ENCODE data around the gene APBB2. TPM values are rescaled to one million over a fixed set of nuclear protein-coding genes. Genes with fewer than 3 reads are reported as not detected.

Gene APBB2
- total RNA-seq, 1 experiment from 2014 or later: 17.7 TPM

- Mint-ChIP-seq H3K27me3 (ENCODE audit: unreplicated experiment) (no peaks in the 10 kb centered on the region), H3K36me3 (ENCODE audit: insufficient read depth, unreplicated experiment) (no peaks in the 10 kb centered on the region), H3K4me3 (ENCODE audit: low read depth, unreplicated experiment) (no peak overlapping the region), H3K27ac (ENCODE audit: unreplicated experiment) (no peak overlapping the region), H3K4me1 (ENCODE audit: low read depth, unreplicated experiment) (no peaks in the 10 kb centered on the region), H3K9me3 (ENCODE audit: low read depth, unreplicated experiment) (no peaks in the 10 kb centered on the region)
- CTCF ChIA-PET: interaction anchor here (0.6 kb wide), 1 partner anchor 329 kb away, joined by 8 read pairs; no protein-coding TSS in a partner anchor
- DNase-seq: no peak
- no peak for TF ChIP-seq CTCF (IDR thresholded peaks at IDR 0.05; ENCODE audit: unreplicated experiment)
- intact Hi-C loops (cut with micrococcal nuclease; ENCODE audit: unreplicated experiment): no loop called here
- BruUV-seq (replicated peaks): no TSS peak
These were observed 326.6 kb downstream of the APBB2 start for GRCh38 chr4:40887764-40888131.

- intact Hi-C loops (cut with micrococcal nuclease; ENCODE audit: unreplicated experiment): no loop called here
- BruUV-seq (replicated peaks): no TSS peak
- DNase-seq: no peak
- no peaks in the 10 kb centered on the region for H3K27me3 Mint-ChIP-seq (ENCODE audit: unreplicated experiment)
- H3K9me3 Mint-ChIP-seq (ENCODE audit: low read depth, unreplicated experiment): no peaks in the 10 kb centered on the region
- no peaks in the 10 kb centered on the region for H3K4me1 Mint-ChIP-seq (ENCODE audit: low read depth, unreplicated experiment)
- no peak for TF ChIP-seq CTCF (IDR thresholded peaks at IDR 0.05; ENCODE audit: unreplicated experiment)
- CTCF ChIA-PET: no interaction called here
- no peak overlapping the region for H3K4me3 Mint-ChIP-seq (ENCODE audit: low read depth, unreplicated experiment)
- H3K36me3 Mint-ChIP-seq (ENCODE audit: insufficient read depth, unreplicated experiment): no peaks in the 10 kb centered on the region
- no peak overlapping the region for H3K27ac Mint-ChIP-seq (ENCODE audit: unreplicated experiment)
These were observed 327.2 kb downstream of the APBB2 start for GRCh38 chr4:40886931-40887763.

GRCh38 chr4:40881851-40882250 lies 332.5 kb downstream of the APBB2 start:
- CTCF ChIA-PET: interaction anchor here (1.2 kb wide), 1 partner anchor 15 kb away, joined by 3 read pairs; no protein-coding TSS in a partner anchor
- H3K27me3 Mint-ChIP-seq (ENCODE audit: unreplicated experiment): no peaks in the 10 kb centered on the region
- no peak for DNase-seq
- TF ChIP-seq CTCF (IDR thresholded peaks at IDR 0.05; ENCODE audit: unreplicated experiment): no peak
- H3K4me1 Mint-ChIP-seq (ENCODE audit: low read depth, unreplicated experiment): no peaks in the 10 kb centered on the region
- BruUV-seq (replicated peaks): no TSS peak
- H3K36me3 Mint-ChIP-seq (ENCODE audit: insufficient read depth, unreplicated experiment): no peaks in the 10 kb centered on the region
- H3K4me3 Mint-ChIP-seq (ENCODE audit: low read depth, unreplicated experiment): no peak overlapping the region
- intact Hi-C loops (cut with micrococcal nuclease; ENCODE audit: unreplicated experiment): no loop called here
- no peaks in the 10 kb centered on the region for H3K9me3 Mint-ChIP-seq (ENCODE audit: low read depth, unreplicated experiment)
- no peak overlapping the region for H3K27ac Mint-ChIP-seq (ENCODE audit: unreplicated experiment)

- CTCF ChIA-PET: interaction anchor here (0.6 to 1.2 kb wide), 3 partner anchors 16 to 72 kb away, joined by 3 to 4 read pairs (median 4); no protein-coding TSS in a partner anchor
- no peaks in the 10 kb centered on the region for H3K4me1 Mint-ChIP-seq (ENCODE audit: low read depth, unreplicated experiment)
- H3K27ac Mint-ChIP-seq (ENCODE audit: unreplicated experiment): no peak overlapping the region
These were observed 333.2 kb downstream of the APBB2 start for GRCh38 chr4:40881096-40881495.

More at GRCh38 chr4:40881096-40881495, 333.2 kb downstream of the APBB2 start:
- no TSS peak for BruUV-seq (replicated peaks)
- no peaks in the 10 kb centered on the region for H3K36me3 Mint-ChIP-seq (ENCODE audit: insufficient read depth, unreplicated experiment)
- DNase-seq: no peak
- H3K4me3 Mint-ChIP-seq (ENCODE audit: low read depth, unreplicated experiment): no peak overlapping the region
- intact Hi-C loops (cut with micrococcal nuclease; ENCODE audit: unreplicated experiment): no loop called here
- TF ChIP-seq CTCF (IDR thresholded peaks at IDR 0.05; ENCODE audit: unreplicated experiment): no peak
- H3K27me3 Mint-ChIP-seq (ENCODE audit: unreplicated experiment): no peaks in the 10 kb centered on the region
- H3K9me3 Mint-ChIP-seq (ENCODE audit: low read depth, unreplicated experiment): no peaks in the 10 kb centered on the region
